ENCODE data around the gene RNF38.

Gene RNF38

GRCh38 chr9:36289836-36290435 lies 110.1 kb downstream of the RNF38 start:
- no peak for DNase-seq

GRCh38 chr9:36288070-36288469 lies 112.0 kb downstream of the RNF38 start:
- DNase-seq = no peak

All from NCI-H1048 (cell line).